Hepatocyte (in vitro differentiated cells): ENCODE data around the gene LYRM4. TPM values are rescaled to one million over a fixed set of nuclear protein-coding genes. Genes with fewer than 3 reads are reported as not detected.
A peak's percentile ranks its signal among the peaks of the same experiment; 100 is the strongest.

Experiments used
- DNase-seq: peaks from one replicate; pipeline ENCODE4 v3.0.0-alpha.2; 2016; ENCODE audit warnings: low spot score
- H2AFZ ChIP-seq: fragments of 200-600 bp; sonication (generic); 2 replicates; pipeline ENCODE4 v1.6.0; 2016; ENCODE audit warnings: antibody characterized with exemption, mild to moderate bottlenecking
- H3K27ac ChIP-seq: fragments of 200-600 bp; sonication (generic); 2 replicates; pipeline ENCODE4 v1.5.1; 2016; ENCODE audit warnings: mild to moderate bottlenecking
- H3K27me3 ChIP-seq: fragments of 200-600 bp; sonication (generic); 2 replicates; pipeline ENCODE4 v1.6.1; 2016
- H3K36me3 ChIP-seq: fragments of 200-600 bp; sonication (generic); replicated peaks from 2 replicates; pipeline ENCODE4 v1.5.1; 2016; ENCODE audit warnings: low read depth; ENCODE audit not compliant: insufficient read depth
- H3K4me1 ChIP-seq: fragments of 200-600 bp; sonication (generic); 2 replicates; pipeline ENCODE4 v1.5.1; 2016; ENCODE audit warnings: mild to moderate bottlenecking, moderate library complexity; ENCODE audit not compliant: insufficient read depth
- H3K4me2 ChIP-seq: fragments of 200-600 bp; sonication (generic); 2 replicates; pipeline ENCODE4 v1.6.0; 2016
- H3K4me3 ChIP-seq: fragments of 200-600 bp; sonication (generic); 2 replicates; pipeline ENCODE4 v1.5.1; 2016; ENCODE audit warnings: mild to moderate bottlenecking
- H3K79me2 ChIP-seq: fragments of 200-600 bp; sonication (generic); 2 replicates; pipeline ENCODE4 v1.6.0; 2017; ENCODE audit warnings: mild to moderate bottlenecking
- H3K9me2 ChIP-seq: fragments of 200-600 bp; sonication (generic); replicated peaks from 2 replicates; pipeline ENCODE4 v1.6.0; 2017; ENCODE audit warnings: mild to moderate bottlenecking; ENCODE audit not compliant: insufficient read depth
- H3K9me3 ChIP-seq: fragments of 200-600 bp; sonication (generic); 2 replicates; pipeline ENCODE4 v1.5.1; 2016; ENCODE audit warnings: low read depth, mild to moderate bottlenecking
- H4K20me1 ChIP-seq: fragments of 200-600 bp; sonication (generic); 2 replicates; pipeline ENCODE4 v1.6.0; 2016; ENCODE audit warnings: mild to moderate bottlenecking; ENCODE audit not compliant: insufficient read depth, poor library complexity, severe bottlenecking
- EZH2 ChIP-seq: fragments of 200-600 bp; sonication (generic); IDR thresholded peaks from 2 replicates; pipeline ENCODE4 v1.6.1; 2016; ENCODE audit warnings: antibody characterized with exemption, mild to moderate bottlenecking, borderline replicate concordance
- EZH2phosphoT487 ChIP-seq: fragments of 200-600 bp; sonication (generic); IDR thresholded peaks from one replicate; pipeline ENCODE4 v1.6.1; 2018; ENCODE audit warnings: antibody characterized with exemption, mild to moderate bottlenecking, low read depth, moderate library complexity; ENCODE audit not compliant: unreplicated experiment, severe bottlenecking
- WGBS: methylation state at CpG from one replicate; pipeline ENCODE4 v1.1.6; 2016; ENCODE audit warnings: low lambda C conversion rate; ENCODE audit errors: missing lambda C conversion rate; 5-methylcytosine and 5-hydroxymethylcytosine counted together
- polyA plus RNA-seq: library from polyadenylated mRNA; unstranded; fragments of >200 nt; fragmentation: Nextera tagmentation; extraction: Ambion mirVana; gene quantifications from 2 replicates; pipeline ENCODE4 v1.2.1, GENCODE V29; 2016
- total RNA-seq: library from RNA; depleted of rRNA; stranded (reverse); fragments of >200 nt; gene quantifications from 2 replicates; pipeline ENCODE4 v1.2.3, GENCODE V29; 2014
- TF ChIP-seq, protein P1 (sequence below): fragments of 200-600 bp; sonication (generic); IDR thresholded peaks from 2 replicates; pipeline ENCODE4 v1.5.1; 2016; ENCODE audit warnings: antibody characterized with exemption, mild to moderate bottlenecking; ENCODE audit not compliant: poor library complexity

The LYRM4 gene
- total and polyA plus RNA-seq, 2 experiments from 2014 or later: 20.5 to 22.9 TPM

DNA sequence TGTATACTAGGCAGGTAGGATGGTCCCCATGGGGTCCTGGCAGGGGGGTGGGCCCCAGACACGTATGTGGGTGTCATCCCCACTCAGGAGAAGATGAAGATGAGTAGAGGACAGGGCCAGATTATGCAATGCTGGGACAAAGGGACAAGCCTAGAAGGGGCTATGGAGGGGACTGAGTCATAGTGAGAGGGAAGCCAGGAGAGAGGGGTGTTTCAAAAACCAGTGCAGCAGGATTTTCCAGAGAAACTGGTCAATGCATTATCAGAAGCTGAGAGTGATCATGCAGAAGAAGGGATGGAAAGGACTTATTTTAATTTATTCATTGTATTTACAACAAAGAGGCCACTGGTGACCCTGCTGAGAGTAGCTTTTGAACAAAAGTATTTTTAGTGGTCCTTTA is 101.6 kb downstream of the LYRM4 start:
- Histone ChIP-seq H3K79me2 (no peaks in the 10 kb centered on the region), H4K20me1 (no peaks in the 10 kb centered on the region), H2AFZ (no peak overlapping the region), H3K36me3 (no peaks in the 10 kb centered on the region), H3K9me2 (no peaks in the 10 kb centered on the region), H3K4me3 (no peak overlapping the region), H3K4me2 (no peak overlapping the region), H3K27me3 (no peaks in the 10 kb centered on the region), H3K4me1 (no peaks in the 10 kb centered on the region), H3K9me3 (no peaks in the 10 kb centered on the region), H3K27ac (no peak overlapping the region)
- TF ChIP-seq EZH2: no peak
- TF ChIP-seq, protein P1, sequence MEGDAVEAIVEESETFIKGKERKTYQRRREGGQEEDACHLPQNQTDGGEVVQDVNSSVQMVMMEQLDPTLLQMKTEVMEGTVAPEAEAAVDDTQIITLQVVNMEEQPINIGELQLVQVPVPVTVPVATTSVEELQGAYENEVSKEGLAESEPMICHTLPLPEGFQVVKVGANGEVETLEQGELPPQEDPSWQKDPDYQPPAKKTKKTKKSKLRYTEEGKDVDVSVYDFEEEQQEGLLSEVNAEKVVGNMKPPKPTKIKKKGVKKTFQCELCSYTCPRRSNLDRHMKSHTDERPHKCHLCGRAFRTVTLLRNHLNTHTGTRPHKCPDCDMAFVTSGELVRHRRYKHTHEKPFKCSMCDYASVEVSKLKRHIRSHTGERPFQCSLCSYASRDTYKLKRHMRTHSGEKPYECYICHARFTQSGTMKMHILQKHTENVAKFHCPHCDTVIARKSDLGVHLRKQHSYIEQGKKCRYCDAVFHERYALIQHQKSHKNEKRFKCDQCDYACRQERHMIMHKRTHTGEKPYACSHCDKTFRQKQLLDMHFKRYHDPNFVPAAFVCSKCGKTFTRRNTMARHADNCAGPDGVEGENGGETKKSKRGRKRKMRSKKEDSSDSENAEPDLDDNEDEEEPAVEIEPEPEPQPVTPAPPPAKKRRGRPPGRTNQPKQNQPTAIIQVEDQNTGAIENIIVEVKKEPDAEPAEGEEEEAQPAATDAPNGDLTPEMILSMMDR: no peak
- WGBS: 85% methylated on average over 1 of the region's 1 CpG
- no peak for DNase-seq

DNA sequence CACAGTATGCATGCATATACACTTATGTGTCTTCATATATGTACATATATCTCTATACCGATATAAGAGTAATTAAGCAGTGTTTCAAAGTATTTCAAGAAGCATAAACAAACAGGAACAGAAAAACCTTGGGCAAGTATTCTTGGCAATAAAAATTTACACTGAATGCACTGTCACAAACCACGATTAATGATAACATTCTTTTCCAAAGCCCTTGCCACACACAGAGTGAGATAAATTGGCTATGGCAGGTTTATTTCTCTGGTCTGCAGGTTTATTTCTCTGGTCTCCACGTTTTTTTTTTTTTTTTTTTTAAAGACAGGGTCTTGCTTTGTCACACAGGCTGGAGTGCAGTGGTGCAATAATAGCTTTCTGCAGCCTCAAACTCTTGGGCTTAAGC is 102.6 kb downstream of the LYRM4 start:
- H4K20me1 ChIP-seq: no peaks in the 10 kb centered on the region
- H3K9me2 ChIP-seq: no peaks in the 10 kb centered on the region
- H3K4me2 ChIP-seq: no peak overlapping the region
- TF ChIP-seq EZH2 (no peak), EZH2phosphoT487 (no peak)
- TF ChIP-seq, protein P1: no peak
- no peaks in the 10 kb centered on the region for H3K79me2 ChIP-seq
- H3K4me3 ChIP-seq: no peak overlapping the region
- no peak for DNase-seq
- H3K27me3 ChIP-seq: no peaks in the 10 kb centered on the region
- H3K36me3 ChIP-seq: no peaks in the 10 kb centered on the region
- no peak overlapping the region for H3K27ac ChIP-seq
- H2AFZ ChIP-seq: no peak overlapping the region
- no peaks in the 10 kb centered on the region for H3K4me1 ChIP-seq
- H3K9me3 ChIP-seq: no peaks in the 10 kb centered on the region
- 35% methylated on average over 3 of the region's 3 CpGs for WGBS

DNA sequence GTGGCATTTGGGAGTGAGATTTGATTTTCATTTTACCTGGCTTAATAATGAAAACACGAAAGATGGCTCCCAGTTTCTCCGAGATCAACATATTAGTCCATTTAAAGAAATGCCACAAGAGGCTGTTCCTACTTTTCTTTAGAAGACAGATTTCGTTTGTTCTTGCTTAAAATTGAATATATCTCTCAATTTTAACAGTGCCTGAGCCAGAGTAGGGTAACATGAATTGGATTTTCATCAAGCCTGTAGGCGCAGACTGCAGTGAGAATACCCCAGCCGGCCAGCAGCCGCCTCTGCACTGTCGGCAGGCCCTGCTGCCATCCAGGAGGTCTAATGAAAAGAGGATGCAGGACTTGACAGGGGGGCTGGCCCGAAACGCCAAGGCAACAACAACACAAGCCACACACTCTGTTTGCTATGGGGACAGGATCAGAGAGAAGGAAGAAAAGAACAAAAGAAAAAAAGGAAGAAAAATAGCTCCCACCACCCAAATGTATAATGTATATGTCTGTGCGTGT is 103.1 kb downstream of the LYRM4 start:
- DNase-seq: no peak
- Histone ChIP-seq H3K36me3 (no peaks in the 10 kb centered on the region), H2AFZ (no peak overlapping the region), H3K9me2 (no peaks in the 10 kb centered on the region), H4K20me1 (no peaks in the 10 kb centered on the region), H3K4me3 (no peak overlapping the region), H3K9me3 (no peaks in the 10 kb centered on the region), H3K79me2 (no peaks in the 10 kb centered on the region), H3K27ac (no peak overlapping the region), H3K27me3 (no peaks in the 10 kb centered on the region), H3K4me1 (no peaks in the 10 kb centered on the region), H3K4me2 (no peak overlapping the region)
- 73% methylated on average over 10 of the region's 10 CpGs for WGBS
- no peak for TF ChIP-seq EZH2phosphoT487
- no peak for TF ChIP-seq EZH2
- TF ChIP-seq, protein P1: no peak

DNA sequence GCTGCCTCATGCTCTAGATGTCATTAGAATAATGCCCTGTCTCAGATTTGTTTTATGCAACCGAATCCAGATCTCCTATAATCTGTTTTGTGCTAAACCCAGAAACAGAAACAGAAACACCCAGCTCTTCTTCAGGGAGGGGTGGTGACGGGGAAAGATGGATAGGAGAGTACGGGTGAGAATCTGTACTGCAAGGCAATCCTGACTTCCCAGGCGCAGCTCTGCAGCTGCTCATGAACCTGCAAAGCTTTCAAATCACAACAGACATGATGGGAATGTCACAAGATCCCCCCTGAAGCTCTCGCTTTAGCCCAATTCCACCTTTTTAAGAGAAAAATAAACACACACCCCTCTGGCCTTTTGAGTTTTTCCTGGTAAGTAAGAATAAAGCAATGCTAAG is 104.1 kb downstream of the LYRM4 start:
- 64% methylated on average over 5 of the region's 5 CpGs for WGBS
- Histone ChIP-seq H3K4me2 (peak overlapping the region; percentile 19), H3K27me3 (no peaks in the 10 kb centered on the region), H3K36me3 (no peaks in the 10 kb centered on the region), H3K9me2 (no peaks in the 10 kb centered on the region), H3K4me3 (no peak overlapping the region), H2AFZ (no peak overlapping the region), H3K9me3 (no peaks in the 10 kb centered on the region), H4K20me1 (no peaks in the 10 kb centered on the region), H3K79me2 (no peaks in the 10 kb centered on the region), H3K27ac (no peak overlapping the region), H3K4me1 (no peaks in the 10 kb centered on the region)
- no peak for DNase-seq
- TF ChIP-seq, protein P1: no peak
- TF ChIP-seq EZH2 (no peak), EZH2phosphoT487 (no peak)
